IgD-negative memory B cell (primary cell): ENCODE results near the gene PTPRM. TPM values are rescaled to one million over a fixed set of nuclear protein-coding genes. Genes with fewer than 3 reads are reported as not detected.

ENCODE experiments used
- H3K27ac Mint-ChIP-seq, 3 donors: one replicate each; pipeline ENCODE4 v1.8.0; 2020 to 2022; ENCODE audit warnings: mild to moderate bottlenecking in 3 of 3, mixed read lengths in 3 of 3, moderate library complexity in 1 of 3
- H3K27me3 Mint-ChIP-seq: one replicate; pipeline ENCODE4 v1.8.0; 2021; ENCODE audit warnings: mixed read lengths
- H3K36me3 Mint-ChIP-seq: one replicate; pipeline ENCODE4 v1.8.0; 2020; ENCODE audit warnings: mild to moderate bottlenecking, mixed read lengths
- H3K4me1 Mint-ChIP-seq, 3 donors: one replicate each; pipeline ENCODE4 v1.8.0; 2020 to 2022; ENCODE audit warnings: mixed read lengths in 3 of 3, mild to moderate bottlenecking in 1 of 3
- H3K4me3 Mint-ChIP-seq, 4 donors: one replicate each; pipeline ENCODE4 v1.8.0; 2020 to 2022; ENCODE audit warnings: mild to moderate bottlenecking in 4 of 4, mixed read lengths in 4 of 4, moderate library complexity in 3 of 4
- H3K9me3 Mint-ChIP-seq, 3 donors: one replicate each; pipeline ENCODE4 v1.8.0; 2020 to 2021; ENCODE audit warnings: mixed read lengths in 3 of 3, mild to moderate bottlenecking in 1 of 3
- polyA plus RNA-seq: library from polyadenylated mRNA; unstranded; fragments of 300-500 nt; fragmentation: Illumina TruSeq; gene quantifications from one replicate; pipeline ENCODE4 v1.2.3, GENCODE V29; 2021

The PTPRM gene
- polyA plus RNA-seq, 1 donor from 2014 or later, result 0.61 TPM

DNA sequence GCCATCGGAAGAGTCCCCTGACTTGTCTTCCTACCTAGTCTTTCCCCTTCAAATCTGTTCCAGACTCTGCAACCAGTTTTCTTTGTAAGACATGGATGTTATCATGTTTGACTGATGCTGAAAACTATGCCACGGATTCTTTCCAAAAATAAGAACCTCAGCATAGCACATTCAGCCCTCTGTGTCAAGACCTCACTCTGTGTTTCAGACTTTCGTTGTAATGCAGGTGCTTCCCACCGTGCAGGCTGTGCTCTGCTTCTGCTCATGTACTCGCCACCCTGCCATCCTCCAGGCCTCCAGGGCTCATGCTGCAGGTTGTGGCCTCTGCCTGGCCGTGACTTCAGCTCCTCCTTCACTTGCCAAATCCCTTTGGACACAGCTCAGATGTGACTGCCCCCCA lies 695.1 kb downstream of the PTPRM start:
- Mint-ChIP-seq H3K4me3 (no peak overlapping the region), H3K27me3 (no peaks in the 10 kb centered on the region), H3K27ac (no peak overlapping the region), H3K4me1 (no peaks in the 10 kb centered on the region), H3K9me3 (peaks cover 0 to 8% (median 0%) of the 10 kb centered on the region in 3 donors), H3K36me3 (peaks cover 2% of the 10 kb centered on the region)

DNA sequence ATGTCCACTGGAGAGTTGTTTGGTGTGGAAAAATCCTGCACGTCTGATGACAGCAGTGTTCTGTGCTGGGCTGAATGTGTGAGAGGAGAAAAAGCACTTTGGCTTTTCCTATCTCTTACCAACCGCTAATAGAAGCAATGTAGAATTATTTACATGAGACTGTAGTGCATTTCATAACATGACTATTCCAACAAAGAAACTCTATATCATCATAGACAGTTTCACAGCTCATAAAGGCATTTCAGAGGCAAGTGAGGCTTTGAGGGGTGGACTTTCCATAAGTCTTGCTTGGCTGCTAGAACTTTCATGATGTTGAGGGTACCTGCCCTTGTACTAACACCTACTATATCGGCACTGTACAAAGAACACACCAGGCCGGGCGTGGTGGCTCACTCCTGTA lies 697.0 kb downstream of the PTPRM start:
- H3K9me3 Mint-ChIP-seq, result peaks cover 0 to 8% (median 0%) of the 10 kb centered on the region in 3 donors
- H3K4me1 Mint-ChIP-seq, result no peaks in the 10 kb centered on the region
- no peak overlapping the region for H3K4me3 Mint-ChIP-seq
- no peak overlapping the region for H3K27ac Mint-ChIP-seq
- H3K27me3 Mint-ChIP-seq, result no peaks in the 10 kb centered on the region
- peaks cover 2% of the 10 kb centered on the region for H3K36me3 Mint-ChIP-seq

DNA sequence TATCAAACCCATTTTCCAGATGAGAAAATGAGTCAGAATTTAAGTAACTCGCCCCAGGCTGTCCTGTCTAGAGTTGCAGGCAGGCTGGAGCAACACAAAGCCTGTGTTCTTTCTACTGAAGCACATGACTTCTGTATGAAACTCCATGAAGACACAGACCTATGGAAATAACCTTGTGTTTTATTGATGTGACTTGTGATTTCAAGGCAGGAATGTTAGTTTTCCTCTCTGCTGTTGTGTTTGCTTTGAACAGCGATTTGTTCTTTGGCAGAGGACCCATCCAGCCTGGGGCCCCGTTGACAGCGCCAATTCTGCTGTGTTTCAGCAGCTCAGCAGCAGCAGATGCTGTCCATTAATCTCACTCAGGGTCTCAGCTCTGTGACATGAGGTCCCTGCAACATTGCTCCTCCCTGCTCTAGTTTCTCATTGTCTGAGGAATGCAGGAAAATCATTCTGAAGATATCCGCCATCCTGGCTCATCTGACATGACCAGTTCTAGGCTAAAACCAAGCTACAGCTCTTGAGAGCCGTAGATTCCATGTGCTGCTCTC lies 697.8 kb downstream of the PTPRM start:
- Mint-ChIP-seq H3K27ac (no peak overlapping the region), H3K4me1 (no peaks in the 10 kb centered on the region), H3K27me3 (no peaks in the 10 kb centered on the region), H3K4me3 (no peak overlapping the region), H3K9me3 (peaks cover 0 to 8% (median 0%) of the 10 kb centered on the region in 3 donors), H3K36me3 (peaks cover 2% of the 10 kb centered on the region)

DNA sequence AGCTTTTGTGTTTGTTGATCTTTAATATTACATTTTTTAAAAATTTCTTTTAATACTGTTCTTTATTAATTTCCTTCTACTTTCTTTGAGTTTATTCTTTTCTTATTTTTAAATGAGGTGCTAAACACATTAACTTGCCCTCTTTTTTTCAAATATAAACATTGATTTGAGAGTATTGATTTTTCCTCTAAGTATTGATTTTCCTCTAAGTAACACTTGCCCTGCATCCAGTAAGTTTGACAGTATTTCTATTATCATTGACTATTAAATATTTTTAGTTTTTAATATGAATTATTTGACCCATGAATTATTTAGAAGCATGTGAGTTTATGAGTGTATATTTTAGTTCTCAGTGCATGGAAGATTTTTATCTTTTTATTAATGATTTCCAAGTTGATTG lies 705.1 kb downstream of the PTPRM start:
- Mint-ChIP-seq H3K4me3 (no peak overlapping the region), H3K4me1 (no peaks in the 10 kb centered on the region), H3K27me3 (no peaks in the 10 kb centered on the region), H3K27ac (no peak overlapping the region), H3K36me3 (no peaks in the 10 kb centered on the region), H3K9me3 (peaks cover 0 to 6% (median 3%) of the 10 kb centered on the region in 3 donors)

DNA sequence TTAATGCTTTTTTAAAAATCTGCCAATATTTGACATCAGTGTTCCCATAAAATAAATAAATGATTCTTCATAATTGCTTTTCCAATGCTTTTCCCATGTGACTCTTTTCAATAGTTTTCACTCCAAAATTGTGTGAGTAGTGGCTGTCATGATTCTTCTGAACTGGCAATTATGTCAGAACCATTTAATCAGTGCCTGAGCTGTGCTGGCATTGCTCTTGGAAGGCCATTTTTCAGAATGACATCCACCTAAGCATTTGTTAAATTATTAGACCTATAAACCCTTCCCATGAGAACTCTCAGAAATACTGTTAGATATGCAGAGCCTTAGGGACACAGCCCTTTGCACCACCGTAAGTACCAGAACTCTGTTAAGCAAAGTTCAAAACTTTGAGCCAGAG lies 707.3 kb downstream of the PTPRM start:
- H3K27ac Mint-ChIP-seq, result no peak overlapping the region

DNA sequence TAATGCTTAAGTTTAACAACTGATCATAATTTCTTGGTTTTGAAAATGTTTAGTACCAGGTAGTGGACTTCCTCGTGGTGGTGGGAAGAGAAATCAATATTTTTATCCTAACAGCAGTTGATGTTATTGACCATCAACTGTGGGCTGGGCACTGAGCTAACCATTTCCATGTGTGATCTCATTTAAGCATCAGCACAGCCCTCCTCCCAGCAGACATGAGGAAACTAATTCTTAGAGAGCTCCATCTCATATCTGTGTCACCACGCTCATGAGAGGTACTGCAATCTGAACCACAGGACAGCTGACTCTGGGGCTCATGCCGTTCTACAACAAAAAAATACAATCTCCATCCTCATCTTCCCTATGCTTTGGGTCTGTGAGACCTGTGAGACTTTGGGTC lies 709.3 kb downstream of the PTPRM start:
- Mint-ChIP-seq H3K4me1 (peaks cover 0 to 2% (median 0%) of the 10 kb centered on the region in 3 donors), H3K27me3 (peaks cover 3% of the 10 kb centered on the region), H3K27ac (peak overlapping the region in 1 of 3 donors; percentile 73), H3K4me3 (no peak overlapping the region), H3K36me3 (no peaks in the 10 kb centered on the region), H3K9me3 (peaks cover 0 to 4% (median 0%) of the 10 kb centered on the region in 3 donors)

More for the DNA sequence above, 707.3 kb downstream of the PTPRM start:
- Mint-ChIP-seq H3K9me3 (peaks cover 0 to 6% (median 4%) of the 10 kb centered on the region in 3 donors), H3K36me3 (no peaks in the 10 kb centered on the region), H3K4me1 (peaks cover 0 to 1% (median 0%) of the 10 kb centered on the region in 3 donors), H3K4me3 (no peak overlapping the region), H3K27me3 (peaks cover 1% of the 10 kb centered on the region)

DNA sequence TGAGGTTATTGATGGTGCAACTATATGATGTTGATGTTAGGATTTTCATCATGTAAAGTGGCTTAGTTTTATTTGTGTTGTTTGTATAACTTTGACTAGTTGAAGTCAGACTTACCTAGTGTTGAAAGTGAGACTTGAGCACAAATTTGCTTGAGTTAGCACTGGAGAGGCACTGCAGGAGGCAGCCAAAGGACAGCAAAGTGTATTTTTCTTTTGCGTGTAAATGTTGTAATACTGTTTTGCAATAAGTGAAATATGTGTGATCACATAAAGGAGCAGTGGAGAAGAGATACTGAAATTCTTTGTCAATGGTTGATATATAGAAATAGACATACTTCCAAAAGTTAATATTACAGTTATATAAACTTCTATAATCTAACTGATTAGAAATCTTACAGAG lies 710.2 kb downstream of the PTPRM start:
- peaks cover 0 to 5% (median 0%) of the 10 kb centered on the region in 3 donors for H3K9me3 Mint-ChIP-seq
- peak overlapping the region in 1 of 3 donors; percentile 73 for H3K27ac Mint-ChIP-seq
- no peak overlapping the region for H3K4me3 Mint-ChIP-seq
- peaks cover 3% of the 10 kb centered on the region for H3K27me3 Mint-ChIP-seq
- H3K36me3 Mint-ChIP-seq, result no peaks in the 10 kb centered on the region
- peaks cover 0 to 2% (median 0%) of the 10 kb centered on the region in 3 donors for H3K4me1 Mint-ChIP-seq

DNA sequence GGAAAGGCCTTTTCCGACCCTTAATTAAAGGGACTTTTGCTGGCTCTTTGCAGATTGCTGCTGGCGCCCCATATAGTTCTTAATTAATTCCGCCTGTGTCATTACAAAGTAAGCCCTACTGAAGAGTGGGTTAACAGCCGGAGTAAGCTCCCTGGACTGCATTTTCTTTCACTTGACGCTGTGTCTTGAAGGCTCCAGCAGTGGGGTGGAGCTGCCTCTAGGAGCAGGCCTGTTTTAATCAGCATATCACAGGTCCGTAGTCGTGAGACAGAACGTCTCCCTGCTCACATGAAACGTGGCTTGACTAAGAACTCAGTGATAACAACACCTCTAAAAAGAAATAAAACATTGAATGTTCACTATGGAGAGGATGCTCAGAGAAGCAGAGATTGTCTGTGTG lies 712.2 kb downstream of the PTPRM start:
- Mint-ChIP-seq H3K4me3 (no peak overlapping the region), H3K27ac (no peak overlapping the region), H3K9me3 (peaks cover 0 to 5% (median 0%) of the 10 kb centered on the region in 3 donors), H3K27me3 (peaks cover 3% of the 10 kb centered on the region), H3K36me3 (peaks cover 2% of the 10 kb centered on the region), H3K4me1 (peaks cover 0 to 2% (median 0%) of the 10 kb centered on the region in 3 donors)

DNA sequence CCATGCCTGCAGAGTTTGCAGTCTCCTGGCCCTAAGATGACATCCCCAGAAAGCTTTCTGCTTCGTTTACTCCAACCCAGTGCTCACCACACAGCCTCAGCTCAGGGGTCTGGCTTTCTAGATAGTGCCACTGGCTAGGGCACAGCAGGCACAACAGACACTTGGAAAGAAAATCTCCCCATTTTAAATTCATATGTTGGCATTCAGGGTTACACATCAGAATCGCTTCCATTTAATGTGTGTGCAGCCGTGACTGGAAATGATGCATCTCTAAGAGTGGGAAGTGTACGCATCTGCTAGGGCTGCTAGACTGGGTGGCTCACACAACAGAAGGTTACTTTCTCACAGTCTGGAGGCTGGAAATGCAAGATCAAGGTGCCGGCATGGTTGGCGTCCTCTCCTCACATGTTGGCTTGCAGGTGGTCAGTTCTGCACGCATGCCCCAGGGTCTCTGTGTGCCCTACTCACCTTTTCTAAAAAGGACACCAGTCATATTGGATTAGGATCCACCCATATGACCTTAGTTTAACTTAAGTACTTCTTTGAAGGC lies 712.7 kb downstream of the PTPRM start:
- peaks cover 3% of the 10 kb centered on the region for H3K27me3 Mint-ChIP-seq
- peaks cover 0 to 2% (median 0%) of the 10 kb centered on the region in 3 donors for H3K4me1 Mint-ChIP-seq
- H3K4me3 Mint-ChIP-seq, result no peak overlapping the region
- peaks cover 2% of the 10 kb centered on the region for H3K36me3 Mint-ChIP-seq
- H3K9me3 Mint-ChIP-seq, result peaks cover 0 to 5% (median 0%) of the 10 kb centered on the region in 3 donors
- no peak overlapping the region for H3K27ac Mint-ChIP-seq

DNA sequence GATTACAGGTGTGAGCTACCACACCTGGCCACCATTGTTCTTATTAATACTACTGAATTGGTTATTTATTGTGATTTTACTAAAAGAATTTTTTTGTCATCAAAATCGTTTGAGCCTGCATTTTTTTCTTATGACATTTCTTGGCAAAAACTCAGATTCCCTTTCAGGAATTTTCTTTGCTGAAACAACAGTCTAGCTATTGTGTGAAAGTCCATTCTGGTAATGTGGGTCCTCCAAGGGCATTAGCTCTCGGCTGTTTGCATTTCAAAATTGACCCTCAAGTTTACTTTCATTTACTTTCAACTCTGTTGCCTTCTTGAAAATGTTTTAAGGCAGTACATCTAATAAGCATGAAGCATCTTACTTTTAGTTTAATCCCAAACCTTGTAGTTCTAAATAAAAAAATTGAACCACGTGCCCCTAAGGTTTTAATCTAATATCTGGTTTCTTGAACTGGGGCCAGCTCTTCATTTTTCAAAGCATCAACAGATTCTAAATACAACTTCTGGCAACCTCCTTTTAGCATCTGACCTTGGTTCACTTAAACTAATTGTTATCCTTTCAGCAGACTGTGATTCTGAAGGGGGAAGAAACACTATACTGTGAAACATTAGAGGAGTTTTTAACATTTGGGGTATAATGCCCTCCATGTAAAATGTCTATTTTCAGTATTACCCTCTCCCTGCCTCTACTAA lies 716.9 kb downstream of the PTPRM start:
- peaks cover 2% of the 10 kb centered on the region for H3K36me3 Mint-ChIP-seq
- no peak overlapping the region for H3K4me3 Mint-ChIP-seq
- H3K9me3 Mint-ChIP-seq, result peaks cover 0 to 1% (median 1%) of the 10 kb centered on the region in 3 donors
- peaks cover 6% of the 10 kb centered on the region for H3K27me3 Mint-ChIP-seq
- H3K4me1 Mint-ChIP-seq, result peaks cover 0 to 2% (median 0%) of the 10 kb centered on the region in 3 donors
- H3K27ac Mint-ChIP-seq, result no peak overlapping the region

DNA sequence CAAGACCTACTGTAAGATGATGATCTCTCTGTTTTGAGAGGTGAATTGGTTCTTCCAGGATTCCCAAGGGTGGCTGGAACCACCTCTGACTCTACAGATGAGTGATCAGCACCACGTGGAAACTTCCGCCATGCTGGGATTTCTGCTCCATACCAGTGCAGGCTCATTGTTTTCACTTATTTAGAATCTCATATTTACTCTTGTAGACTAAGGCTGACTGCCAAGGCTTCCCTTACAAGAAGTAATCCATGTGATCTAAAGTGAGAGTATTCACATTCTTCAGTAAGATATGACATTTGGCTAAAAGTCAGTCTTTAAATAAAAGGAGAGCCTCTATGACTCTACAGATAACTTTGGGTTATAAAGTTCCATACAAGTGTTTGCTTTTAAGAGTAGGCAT lies 719.2 kb downstream of the PTPRM start:
- H3K4me3 Mint-ChIP-seq, result no peak overlapping the region
- peaks cover 0 to 1% (median 1%) of the 10 kb centered on the region in 3 donors for H3K9me3 Mint-ChIP-seq
- H3K27me3 Mint-ChIP-seq, result peaks cover 3% of the 10 kb centered on the region
- H3K27ac Mint-ChIP-seq, result no peak overlapping the region
- H3K36me3 Mint-ChIP-seq, result peaks cover 2% of the 10 kb centered on the region
- no peaks in the 10 kb centered on the region for H3K4me1 Mint-ChIP-seq

DNA sequence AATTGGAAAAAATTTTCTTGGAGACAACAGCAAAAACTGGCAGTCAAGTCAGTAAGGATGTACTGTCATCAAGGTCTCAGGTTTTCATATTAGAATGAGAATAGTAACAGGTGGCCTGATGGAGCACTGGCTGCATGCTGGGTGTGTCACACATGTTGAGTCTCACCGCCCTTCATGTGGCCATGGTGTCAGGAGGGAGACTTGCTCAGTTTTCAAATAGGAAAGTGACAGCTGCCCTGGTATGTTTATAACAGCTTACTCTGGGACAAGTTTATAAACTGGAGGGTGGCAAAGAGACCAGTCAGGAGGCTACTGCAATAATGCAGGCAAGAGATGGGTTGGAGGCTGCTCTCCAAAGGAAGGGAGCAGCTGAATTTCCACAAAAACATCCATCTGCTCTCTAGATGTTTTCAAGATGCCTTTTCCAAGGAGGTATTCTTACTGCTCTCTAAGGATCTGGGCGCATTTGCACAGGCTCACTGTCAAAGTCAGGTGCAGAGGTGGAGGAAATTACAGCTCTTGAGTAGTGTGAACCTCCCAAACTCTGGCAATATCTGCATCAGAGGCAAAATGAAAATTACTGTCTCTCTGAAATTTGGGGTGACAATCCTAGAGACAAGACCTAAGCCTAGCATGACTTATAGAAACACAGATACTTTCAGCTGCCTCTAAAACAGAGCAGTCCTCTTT lies 720.2 kb downstream of the PTPRM start:
- no peak overlapping the region for H3K27ac Mint-ChIP-seq
- no peak overlapping the region for H3K4me3 Mint-ChIP-seq
- H3K27me3 Mint-ChIP-seq, result peaks cover 3% of the 10 kb centered on the region
- no peaks in the 10 kb centered on the region for H3K4me1 Mint-ChIP-seq
- peaks cover 0 to 1% (median 0%) of the 10 kb centered on the region in 3 donors for H3K9me3 Mint-ChIP-seq
- peaks cover 2% of the 10 kb centered on the region for H3K36me3 Mint-ChIP-seq

DNA sequence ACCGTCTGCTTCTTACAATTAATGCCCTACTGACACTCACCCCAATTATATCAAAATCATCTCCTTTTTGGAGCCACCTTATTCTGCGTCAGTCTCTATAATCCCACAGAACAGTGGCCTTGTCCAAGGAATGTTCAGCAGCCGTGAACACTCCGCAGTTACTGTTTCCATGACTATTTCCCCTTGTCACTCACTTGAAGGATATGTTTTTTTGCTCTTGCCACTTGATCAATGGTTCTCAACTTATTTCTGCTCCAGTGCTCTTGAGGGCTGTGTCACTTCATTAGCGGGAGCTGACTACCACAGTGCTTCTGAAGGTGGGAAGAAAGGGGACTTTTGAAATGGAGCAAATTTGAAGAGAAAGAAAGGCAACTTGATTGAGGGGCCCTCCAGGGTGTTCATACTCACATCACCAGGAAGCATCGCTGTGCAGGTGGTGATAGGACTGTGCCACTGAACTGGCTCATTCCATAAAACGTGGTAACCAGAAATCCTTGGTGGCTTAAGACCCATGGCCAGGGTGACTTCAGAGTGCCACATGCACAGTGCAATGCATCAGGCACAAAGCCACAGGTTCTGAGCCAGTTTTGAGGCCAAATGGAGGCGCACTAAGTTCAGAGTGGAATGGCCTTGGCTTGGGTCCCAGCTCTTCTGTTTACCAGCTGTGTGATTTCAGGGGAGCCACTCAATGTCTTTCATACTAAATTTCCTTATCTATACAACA lies 721.5 kb downstream of the PTPRM start:
- H3K27me3 Mint-ChIP-seq, result peaks cover 3% of the 10 kb centered on the region
- H3K4me1 Mint-ChIP-seq, result no peaks in the 10 kb centered on the region
- H3K27ac Mint-ChIP-seq, result peak overlapping the region in 1 of 3 donors; percentile 33

DNA sequence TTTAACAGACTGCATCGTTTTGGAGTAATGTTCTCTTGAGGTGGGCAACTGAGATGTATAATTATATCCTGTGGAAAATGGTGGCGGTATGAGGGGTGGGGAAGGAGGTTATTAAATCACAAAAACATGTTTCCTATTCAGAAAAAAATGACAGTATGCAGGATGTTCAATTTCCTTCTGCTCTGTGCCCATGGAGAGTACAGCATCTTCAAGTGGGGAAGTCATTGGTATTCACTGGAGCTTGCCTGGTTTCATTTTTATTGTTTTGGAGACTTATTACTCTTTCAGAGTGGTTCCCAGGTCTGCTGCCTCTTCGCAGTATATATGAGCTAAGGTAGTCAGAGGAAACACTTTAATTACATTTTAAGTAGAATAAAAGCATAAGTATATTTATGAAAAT lies 723.3 kb downstream of the PTPRM start:
- Mint-ChIP-seq H3K36me3 (no peaks in the 10 kb centered on the region), H3K27ac (no peak overlapping the region), H3K4me3 (no peak overlapping the region), H3K9me3 (peaks cover 0 to 1% (median 0%) of the 10 kb centered on the region in 3 donors), H3K4me1 (no peaks in the 10 kb centered on the region), H3K27me3 (peaks cover 6% of the 10 kb centered on the region)

More for the DNA sequence above, 721.5 kb downstream of the PTPRM start:
- Mint-ChIP-seq H3K36me3 (no peaks in the 10 kb centered on the region), H3K4me3 (no peak overlapping the region), H3K9me3 (peaks cover 0 to 1% (median 0%) of the 10 kb centered on the region in 3 donors)
